Heart left ventricle (tissue), 16 donors: ENCODE data around the gene JTB. TPM values are rescaled to one million over a fixed set of nuclear protein-coding genes. Genes with fewer than 3 reads are reported as not detected.

Source experiments
- ATAC-seq, 4 donors: fragments of 200-7000 bp; cut with Tn5 transposase; one replicate each; pipeline ENCODE4 v1.9.1; 2020 to 2022; ENCODE audit warnings: moderate library complexity in 4 of 4, mild to moderate bottlenecking in 3 of 4, moderate number of reproducible peaks in 1 of 4
- DNase-seq, 5 donors: peaks; one replicate each; pipeline ENCODE4 v3.0.0-alpha.2; 2020
- H3K27ac ChIP-seq, 12 donors: fragments of 200-600 bp; sonication (generic) in 4 of 12; one replicate each; pipeline versions ENCODE4 v1.5.0 to v1.8.0; 2016 to 2022; ENCODE audit warnings: mild to moderate bottlenecking in 2 of 12
- H3K27me3 ChIP-seq, 9 donors: fragments of 200-600 bp; sonication (generic) in 2 of 9; one replicate each; pipeline versions ENCODE4 v1.5.1 to v1.8.0; 2016 to 2022; ENCODE audit warnings: mild to moderate bottlenecking in 3 of 9
- H3K36me3 ChIP-seq, 9 donors: fragments of 200-600 bp; sonication (generic) in 2 of 9; one replicate each; pipeline versions ENCODE4 v1.5.0 to v1.8.0; 2018 to 2022; ENCODE audit warnings: mild to moderate bottlenecking in 2 of 9
- H3K4me1 ChIP-seq, 12 donors: fragments of 200-600 bp; sonication (generic) in 4 of 12; one replicate each; pipeline versions ENCODE4 v1.5.0 to v1.8.0; 2016 to 2022; ENCODE audit warnings: mild to moderate bottlenecking in 3 of 12
- H3K4me3 ChIP-seq, 12 donors: fragments of 200-600 bp; sonication (generic) in 4 of 12; one replicate each; pipeline versions ENCODE4 v1.5.0 to v1.8.0; 2017 to 2022; ENCODE audit warnings: mild to moderate bottlenecking in 9 of 12, moderate library complexity in 4 of 12
- H3K9me3 ChIP-seq, 12 donors: fragments of 200-600 bp; sonication (generic) in 4 of 12; one replicate each; pipeline versions ENCODE4 v1.5.0 to v1.8.0; 2016 to 2022; ENCODE audit warnings: mild to moderate bottlenecking in 1 of 12
- POLR2A ChIP-seq, 2 donors: fragments of 450-650 bp; IDR thresholded peaks; one replicate each; pipeline ENCODE4 v1.6.1; 2017; ENCODE audit warnings: antibody characterized with exemption in 2 of 2, mild to moderate bottlenecking in 2 of 2, moderate library complexity in 2 of 2
- WGBS, 4 donors: extraction: QIAGEN DNeasy Blood & Tissue Kit in 2 of 4; methylation state at CpG; one replicate each; pipeline versions ENCODE4 v1.1.5 to v1.1.7; 2013 to 2018; 5-methylcytosine and 5-hydroxymethylcytosine counted together
- intact Hi-C, 10 donors: fragments of 100-400 bp; cut with DNase I; formaldehyde crosslinking; loops; one replicate each; pipeline versions ENCODE4 v1.11.1 to v1.14.2; 2022
- polyA plus RNA-seq, 2 donors: library from polyadenylated mRNA; stranded (reverse); fragments of 200-250 nt; gene quantifications; one replicate each; pipeline ENCODE4 v1.2.3, GENCODE V29; 2013
- total RNA-seq, 9 donors: library from RNA; depleted of rRNA in 2 of 9; stranded (reverse); fragments of >200 nt in 2 of 9; fragmentation: NEBNext Ultra II Directional in 3 of 9; extraction: Animal tissue kit (Norgen Biotek cat#: 25700) in 3 of 9; gene quantifications; one replicate each; pipeline versions ENCODE4 v1.1.0 to v1.2.4, GENCODE V29; 2016 to 2023
- TF ChIP-seq, protein P1 (sequence below), 12 donors: fragments of 200-600 bp; sonication (generic) in 4 of 12; IDR thresholded peaks; one replicate each; pipeline versions ENCODE4 v1.5.0 to v1.8.0; 2018 to 2022; ENCODE audit warnings: antibody characterized with exemption in 12 of 12, mild to moderate bottlenecking in 5 of 12
- donor health status: ischemic (EF 13 %, LVEDD 7.1; RV severe dilation, severe dysfunction).
- donor health status: healthy with polysubstance abuse.
- donor health status: DM: no; HTN: yes; CAD: no.
- donor health status: DM: no; HTN: no; CAD: no.
- donor health status: ischemic (EF 25% LVEDD 6.9; RV normal size, moderate dysfunction).
- donor health status: ischemic (EF 25% LVEDD 5.7; RV mildly dilated, moderate dysfunction).
- donor health status: healthy.
- donor health status: DM: yes; HTN: yes; CAD: no.
- donor health status: ischemic (EF 35%, LVEDD 5.7; RV mildly dilated, moderate dysfunction).
- donor health status: nonischemic (EF 11% LVEDD 7.7; RV severe dilation, severe dysfunction).
- donor health status: DM: yes; HTN: yes; CAD: no.
- donor health status: PGD.
- donor health status: ischemic (EF 29% LVEDD 5.4; RV normal size, mild dysfunction).
- donor health status: nonischemic (EF 23%, LVEDD 6.1; RV moderate dilation, normal function).

The JTB gene
- total and polyA plus RNA-seq, 11 donors = 55.0 to 222 (median 85.8) TPM

- Histone ChIP-seq H3K36me3 (peaks cover 0 to 70% (median 60%) of the 10 kb centered on the region in 9 donors), H3K4me3 (peak within 1 kb of the TSS; percentile 67 to 100 (median 92)), H3K9me3 (no peaks in the 10 kb centered on the region), H3K27ac (peak within 1 kb of the TSS; percentile 97 to 100 (median 100)), H3K4me1 (peaks cover 0 to 43% (median 29%) of the 10 kb centered on the region in 12 donors), H3K27me3 (no peaks in the 10 kb centered on the region)
- 9 to 13% (median 9%) methylated on average over 21 to 28 of the region's 28 CpGs for WGBS, 4 donors
- DNase-seq (peak; percentile 85 to 94 (median 87)), ATAC-seq (peak; percentile 53 to 81 (median 77))
- intact Hi-C loops = loop anchor here in 9 of 10 donors (1.0 to 10.0 kb wide), 10 partner anchors 12 to 269 kb away; partner anchors contain the start of genes GATAD2B (in 2 of the 9), CRTC2 (in 1 of the 9), JTB (in 1 of the 9) and NPR1 (in 1 of the 9)
- no peak for TF ChIP-seq POLR2A (IDR thresholded peaks at IDR 0.05)
- TF ChIP-seq, protein P1, sequence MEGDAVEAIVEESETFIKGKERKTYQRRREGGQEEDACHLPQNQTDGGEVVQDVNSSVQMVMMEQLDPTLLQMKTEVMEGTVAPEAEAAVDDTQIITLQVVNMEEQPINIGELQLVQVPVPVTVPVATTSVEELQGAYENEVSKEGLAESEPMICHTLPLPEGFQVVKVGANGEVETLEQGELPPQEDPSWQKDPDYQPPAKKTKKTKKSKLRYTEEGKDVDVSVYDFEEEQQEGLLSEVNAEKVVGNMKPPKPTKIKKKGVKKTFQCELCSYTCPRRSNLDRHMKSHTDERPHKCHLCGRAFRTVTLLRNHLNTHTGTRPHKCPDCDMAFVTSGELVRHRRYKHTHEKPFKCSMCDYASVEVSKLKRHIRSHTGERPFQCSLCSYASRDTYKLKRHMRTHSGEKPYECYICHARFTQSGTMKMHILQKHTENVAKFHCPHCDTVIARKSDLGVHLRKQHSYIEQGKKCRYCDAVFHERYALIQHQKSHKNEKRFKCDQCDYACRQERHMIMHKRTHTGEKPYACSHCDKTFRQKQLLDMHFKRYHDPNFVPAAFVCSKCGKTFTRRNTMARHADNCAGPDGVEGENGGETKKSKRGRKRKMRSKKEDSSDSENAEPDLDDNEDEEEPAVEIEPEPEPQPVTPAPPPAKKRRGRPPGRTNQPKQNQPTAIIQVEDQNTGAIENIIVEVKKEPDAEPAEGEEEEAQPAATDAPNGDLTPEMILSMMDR (IDR thresholded peaks at IDR 0.05) = peak; percentile 82 to 99 (median 95)
Measured at GRCh38 chr1:153946622-153947241, 30.7 kb downstream of the JTB start, which contains the start of gene DENND4B. DENND4B (minus strand) TSS chr1:153946718; CDS start chr1:153944374, 2,344 bp downstream.

DNA sequence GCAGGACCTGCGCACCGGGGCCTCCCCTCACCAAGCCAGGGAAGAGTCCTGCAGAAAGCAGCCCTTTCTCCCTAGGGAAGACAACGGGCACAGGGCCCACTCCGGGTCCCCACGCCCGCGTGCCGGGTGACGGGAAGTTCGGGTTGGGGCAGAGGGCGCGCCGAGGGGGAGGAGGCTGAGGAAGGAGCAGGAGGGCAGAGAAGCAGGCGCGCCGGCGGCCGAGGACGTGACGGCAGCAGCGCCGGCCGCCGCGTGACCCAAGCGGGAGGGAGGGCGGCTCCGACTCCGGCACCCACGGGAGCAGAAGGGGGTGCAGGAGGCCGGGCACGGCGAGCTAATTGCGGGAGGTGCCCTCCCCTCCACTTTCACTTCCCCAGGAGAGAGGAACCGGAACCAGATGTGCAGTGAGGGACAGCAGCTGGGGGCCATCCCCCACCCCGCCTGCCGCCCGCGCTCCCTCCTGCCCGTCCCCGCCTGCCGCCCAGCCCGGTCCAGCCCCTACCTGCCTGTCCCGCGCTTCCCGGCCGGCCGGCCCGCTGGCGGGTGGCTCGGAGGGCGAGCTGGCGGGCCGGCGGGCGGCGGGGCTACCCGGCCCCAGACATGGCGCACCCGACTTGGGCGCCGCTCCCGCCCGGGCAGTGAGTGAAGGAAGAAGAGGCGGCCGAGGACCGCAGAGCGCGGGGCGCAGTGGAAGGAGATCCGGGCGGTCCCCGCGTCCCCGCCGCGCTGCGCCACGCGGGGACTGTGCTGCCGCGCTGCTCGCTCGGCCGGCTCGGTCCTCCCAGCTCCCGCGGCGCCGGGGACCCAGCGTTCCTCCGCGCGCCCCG lies 31.5 kb downstream of the JTB start:
- WGBS, 4 donors = 0% methylated on average over 33 to 95 of the region's 95 CpGs
- TF ChIP-seq, protein P1 (IDR thresholded peaks at IDR 0.05) = no peak
- TF ChIP-seq POLR2A (IDR thresholded peaks at IDR 0.05) = peak in 1 of 2 donors; percentile 42
- H3K27ac ChIP-seq = peak overlapping the region; percentile 97 to 100 (median 100)
- peak overlapping the region; percentile 67 to 100 (median 92) for H3K4me3 ChIP-seq
- intact Hi-C loops = loop anchor here in 9 of 10 donors (1.0 to 10.0 kb wide), 11 partner anchors 12 to 269 kb away; partner anchors contain the start of genes GATAD2B (in 3 of the 9), CRTC2 (in 1 of the 9), JTB (in 1 of the 9) and NPR1 (in 1 of the 9)
- no peaks in the 10 kb centered on the region for H3K27me3 ChIP-seq
- H3K9me3 ChIP-seq = no peaks in the 10 kb centered on the region
- ATAC-seq = peak; percentile 65 to 85 (median 82)
- H3K36me3 ChIP-seq = peaks cover 0 to 69% (median 57%) of the 10 kb centered on the region in 9 donors
- H3K4me1 ChIP-seq = peaks cover 0 to 43% (median 29%) of the 10 kb centered on the region in 12 donors
- DNase-seq = peak; percentile 90 to 96 (median 94)

DNA sequence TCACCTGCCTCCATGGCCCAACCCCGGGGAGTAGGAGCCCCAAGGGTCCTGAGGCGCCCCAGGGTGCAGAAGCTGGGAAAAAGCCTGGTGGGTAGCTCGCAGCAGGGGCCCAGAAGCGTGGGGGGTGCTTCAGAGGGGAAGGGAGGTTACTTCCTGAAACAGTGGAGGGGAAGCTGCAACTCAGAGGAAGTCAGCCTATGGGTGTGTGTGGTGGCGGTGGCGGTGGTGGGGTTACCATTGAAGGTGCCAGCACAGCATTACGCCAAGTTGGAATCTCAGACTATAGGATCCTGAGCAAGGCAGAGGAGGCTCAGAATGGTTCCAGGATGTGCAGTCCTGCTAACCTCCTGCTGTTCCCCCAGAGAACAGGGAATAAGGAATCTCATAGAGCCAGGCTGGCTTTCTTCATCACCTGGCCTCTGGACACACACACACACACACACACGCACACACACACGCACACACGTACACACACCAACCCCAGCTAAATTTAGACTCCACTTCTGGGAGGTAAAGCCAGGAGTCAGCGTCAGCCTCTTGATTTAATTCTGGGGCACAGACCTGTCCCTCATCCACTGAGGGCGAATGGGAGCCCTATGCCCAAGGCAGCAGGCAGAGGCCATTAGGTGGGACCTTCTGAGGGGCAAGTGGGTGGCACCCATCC lies 32.2 kb downstream of the JTB start:
- 29 to 32% (median 31%) methylated on average over 11 to 12 of the region's 12 CpGs for WGBS, 4 donors

More for the DNA sequence above, 32.2 kb downstream of the JTB start:
- H3K4me1 ChIP-seq = peaks cover 0 to 43% (median 29%) of the 10 kb centered on the region in 12 donors
- DNase-seq (peak; percentile 76 to 88 (median 85)), ATAC-seq (peak; percentile 60 to 76 (median 72))
- no peaks in the 10 kb centered on the region for H3K9me3 ChIP-seq
- H3K27ac ChIP-seq = peak overlapping the region; percentile 97 to 100 (median 100)
- no peaks in the 10 kb centered on the region for H3K27me3 ChIP-seq
- peaks cover 0 to 69% (median 57%) of the 10 kb centered on the region in 9 donors for H3K36me3 ChIP-seq
- peak overlapping the region; percentile 67 to 100 (median 92) for H3K4me3 ChIP-seq
- intact Hi-C loops = loop anchor here in 8 of 10 donors (1.0 to 10.0 kb wide), 7 partner anchors 22 to 268 kb away; partner anchors contain the start of genes GATAD2B (in 1 of the 8), NPR1 (in 1 of the 8) and RAB13 (in 1 of the 8)
- no peak for TF ChIP-seq POLR2A (IDR thresholded peaks at IDR 0.05)
- TF ChIP-seq, protein P1 (IDR thresholded peaks at IDR 0.05) = no peak
